Measurements from ENCODE around the gene DERL2. TPM values are rescaled to one million over a fixed set of nuclear protein-coding genes. Genes with fewer than 3 reads are reported as not detected.

Gene DERL2
- total RNA-seq (100 to 1,000 TPM in 2 of 9 donors, 10 to 100 TPM in 7; 25.6 to 165 (median 74.1) TPM), polyA plus RNA-seq (100 to 1,000 TPM in 1 of 3 donors, 10 to 100 TPM in 2; 79.9 to 146 (median 88.2) TPM)
- long read RNA-seq, donor 1, full-length matches to known transcripts: 60 of 60 reads
- long read RNA-seq, donor 1, partial matches to known transcripts: 0 of 60 reads
- long read RNA-seq, donor 1, other reads (novel, unspliced or antisense): 0 of 60 reads
- long read RNA-seq, donor 2, full-length matches to known transcripts: 29 of 29 reads
- long read RNA-seq, donor 2, partial matches to known transcripts: 0 of 29 reads
- long read RNA-seq, donor 2, other reads (novel, unspliced or antisense): 0 of 29 reads
- long read RNA-seq, donor 3, full-length matches to known transcripts: 49 of 49 reads
- long read RNA-seq, donor 3, partial matches to known transcripts: 0 of 49 reads
- long read RNA-seq, donor 3, other reads (novel, unspliced or antisense): 0 of 49 reads
- long read RNA-seq, donor 4, full-length matches to known transcripts: 51 of 63 reads
- long read RNA-seq, donor 4, partial matches to known transcripts: 1 of 63 reads
- long read RNA-seq, donor 4, other reads (novel, unspliced or antisense): 11 of 63 reads
- long read RNA-seq, donor 5, full-length matches to known transcripts: 75 of 99 reads
- long read RNA-seq, donor 5, partial matches to known transcripts: 2 of 99 reads
- long read RNA-seq, donor 5, other reads (novel, unspliced or antisense): 22 of 99 reads
- long read RNA-seq, donor 6, full-length matches to known transcripts: 18 of 25 reads
- long read RNA-seq, donor 6, partial matches to known transcripts: 0 of 25 reads
- long read RNA-seq, donor 6, other reads (novel, unspliced or antisense): 7 of 25 reads
- long read RNA-seq, donor 7, full-length matches to known transcripts: 32 of 38 reads
- long read RNA-seq, donor 7, partial matches to known transcripts: 0 of 38 reads
- long read RNA-seq, donor 7, other reads (novel, unspliced or antisense): 6 of 38 reads
- long read RNA-seq, donor 8, full-length matches to known transcripts: 56 of 62 reads
- long read RNA-seq, donor 8, partial matches to known transcripts: 0 of 62 reads
- long read RNA-seq, donor 8, other reads (novel, unspliced or antisense): 6 of 62 reads
- long read RNA-seq, donor 9, full-length matches to known transcripts: 35 of 35 reads
- long read RNA-seq, donor 9, partial matches to known transcripts: 0 of 35 reads
- long read RNA-seq, donor 9, other reads (novel, unspliced or antisense): 0 of 35 reads
- long read RNA-seq, donor 10, full-length matches to known transcripts: 30 of 30 reads
- long read RNA-seq, donor 10, partial matches to known transcripts: 0 of 30 reads
- long read RNA-seq, donor 10, other reads (novel, unspliced or antisense): 0 of 30 reads

DNA sequence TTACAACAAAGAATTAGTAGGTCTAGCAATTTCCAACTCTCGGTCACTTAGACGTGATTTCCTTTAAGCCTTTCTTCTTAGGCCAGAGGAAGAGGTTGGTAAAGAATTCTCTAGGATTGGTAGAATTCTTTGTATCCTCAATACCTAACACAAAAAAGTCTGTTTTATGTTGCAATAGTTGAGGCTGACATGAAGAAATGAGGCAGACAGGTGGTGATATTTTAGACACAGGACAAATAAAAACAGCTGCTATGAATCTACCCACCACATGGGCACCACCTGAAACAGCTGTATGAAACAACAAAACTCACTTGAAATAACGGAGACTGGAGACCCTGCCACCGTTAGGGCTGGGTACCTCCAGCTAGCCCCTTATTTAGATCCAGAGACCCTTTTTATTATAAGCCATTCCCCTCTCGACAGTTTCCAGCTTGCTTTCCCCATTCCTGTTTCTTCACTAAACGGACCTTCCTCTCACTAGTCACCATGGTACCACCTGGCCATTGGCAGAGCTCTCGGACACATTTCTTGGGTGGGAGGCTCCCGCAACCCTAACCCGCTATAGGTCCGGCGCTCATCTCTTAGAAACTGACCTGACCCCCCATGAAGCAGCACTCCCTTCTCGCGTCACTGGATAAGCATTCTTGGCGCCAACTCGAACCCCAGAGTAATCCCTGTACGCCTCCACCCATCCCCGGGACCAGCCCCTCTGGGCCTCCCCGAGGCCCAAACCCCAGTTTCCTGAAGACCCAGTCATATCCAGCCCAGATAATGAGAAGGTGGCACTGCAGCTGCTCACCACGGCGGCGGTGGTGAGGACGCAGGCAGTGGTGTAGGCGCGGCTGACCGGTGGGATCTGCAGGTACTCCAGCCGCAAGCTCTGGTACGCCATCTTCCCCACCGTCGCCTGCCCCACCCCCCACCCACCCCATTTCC lies at the start of gene DERL2:
Gene DERL2, minus strand, starts transcription at position 909 of the 936 bp plus-strand sequence. Its CDS starts 17 bp downstream, at position 892.
- Histone ChIP-seq H3K27ac (peak within 1 kb of the TSS; percentile 95 to 100 (median 98)), H3K36me3 (replicated peaks in 1 of 2) (peaks cover 0 to 31% of the 10 kb centered on the region in 2 donors), H3K4me1 (replicated peaks in 1 of 2) (peaks cover 8 to 30% of the 10 kb centered on the region in 2 donors), H3K27me3 (no peaks in the 10 kb centered on the region), H3K9me3 (replicated peaks in 1 of 3) (no peaks in the 10 kb centered on the region), H3K4me3 (peak within 1 kb of the TSS; percentile 71 to 92 (median 84))
- TF ChIP-seq CTCF (IDR thresholded peaks at IDR 0.05) (no peak), POLR2A (IDR thresholded peaks at IDR 0.05) (peak in 1 of 2 donors; percentile 25)
- DNase-seq: peak in 2 of 7 donors; percentile 28 to 55
- WGBS, 4 donors: 5 to 9% (median 6%) methylated on average over 19 to 29 of the region's 29 CpGs
- intact Hi-C loops (cut with DNase I): no loop called here

DNA sequence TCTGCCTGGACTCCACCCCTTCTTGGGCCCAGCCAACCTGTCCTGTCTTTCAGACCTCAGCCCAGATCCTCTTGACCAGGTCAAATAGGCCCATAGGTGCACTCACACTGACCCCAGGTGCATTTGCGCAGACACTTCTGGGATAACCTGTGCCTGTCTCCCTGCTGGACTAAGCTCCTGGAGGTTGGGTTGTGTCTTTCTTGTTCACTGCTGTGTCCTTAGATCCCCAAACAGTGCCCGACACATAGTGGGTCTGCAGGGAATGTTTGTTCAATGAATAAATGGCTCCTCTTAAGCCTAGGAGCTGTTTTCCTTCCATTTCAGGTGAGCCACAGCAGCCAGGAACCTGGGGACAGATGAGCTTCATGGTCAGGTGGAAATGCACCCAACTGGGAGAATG lies 49.5 kb upstream of the DERL2 start:
- TF ChIP-seq CTCF (IDR thresholded peaks at IDR 0.05) (no peak), POLR2A (IDR thresholded peaks at IDR 0.05) (no peak)
- intact Hi-C loops (cut with DNase I): no loop called here
- Histone ChIP-seq H3K4me3 (no peak overlapping the region), H3K27ac (no peak overlapping the region), H3K36me3 (replicated peaks in 1 of 2) (no peaks in the 10 kb centered on the region), H3K27me3 (no peaks in the 10 kb centered on the region), H3K9me3 (replicated peaks in 1 of 3) (no peaks in the 10 kb centered on the region), H3K4me1 (replicated peaks in 1 of 2) (no peaks in the 10 kb centered on the region)
- WGBS, 4 donors: 91 to 100% (median 94%) methylated on average over 2 of the region's 2 CpGs
- no peak for DNase-seq

- no peak for DNase-seq
- no peak overlapping the region for H3K27ac ChIP-seq
- intact Hi-C loops (cut with DNase I): no loop called here
- no peaks in the 10 kb centered on the region for H3K9me3 ChIP-seq (replicated peaks in 1 of 3)
- TF ChIP-seq CTCF (IDR thresholded peaks at IDR 0.05) (no peak), POLR2A (IDR thresholded peaks at IDR 0.05) (no peak)
- H3K36me3 ChIP-seq (replicated peaks in 1 of 2): no peaks in the 10 kb centered on the region
- WGBS, 4 donors: 77 to 86% (median 82%) methylated on average over 9 to 18 of the region's 18 CpGs
- H3K4me1 ChIP-seq (replicated peaks in 1 of 2): no peaks in the 10 kb centered on the region
- H3K4me3 ChIP-seq: no peak overlapping the region
- H3K27me3 ChIP-seq: no peaks in the 10 kb centered on the region
Observed at GRCh38 chr17:5533486-5534315, 47.7 kb upstream of the DERL2 start.

Measured in adrenal gland (tissue), 19 donors.